Thyroid gland (tissue), 4 donors: Measurements from ENCODE around the gene GNG14.

ENCODE experiments used
- POLR2A ChIP-seq, 2 donors: fragments of 450-650 bp; IDR thresholded peaks; one replicate each; pipeline ENCODE4 v1.6.1; 2017; ENCODE audit warnings: antibody characterized with exemption in 2 of 2, mild to moderate bottlenecking in 2 of 2, moderate library complexity in 1 of 2
- TF ChIP-seq, protein P1 (sequence below), 6 experiments: fragments of 200-600 bp in 3 of 6; fragments of 450-650 bp in 3 of 6; sonication (generic) in 3 of 6; IDR thresholded peaks; one replicate each; pipeline ENCODE4 v1.5.1; 2016 to 2019; ENCODE audit warnings: antibody characterized with exemption in 6 of 6, mild to moderate bottlenecking in 2 of 6, inconsistent platforms in 1 of 6, moderate library complexity in 1 of 6

DNA sequence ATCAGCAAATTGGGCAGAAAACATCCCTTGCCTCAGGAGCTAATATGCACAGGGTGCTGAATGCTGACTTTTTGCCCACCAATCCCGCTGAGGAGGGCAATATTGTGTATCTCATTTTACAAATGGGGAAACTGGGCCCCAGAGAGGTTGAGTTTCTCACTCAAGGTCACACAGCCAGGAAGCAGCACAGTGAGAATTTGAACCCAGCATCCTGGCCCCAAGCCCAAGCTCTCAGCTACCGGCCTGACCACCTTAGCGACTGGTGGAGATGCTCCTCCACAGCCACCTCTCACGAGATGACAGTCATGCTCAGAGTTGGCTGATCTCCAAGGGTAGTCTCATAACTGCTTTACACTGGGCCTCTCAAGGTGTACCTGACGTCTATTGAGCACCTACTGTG, 5.2 kb downstream of the GNG14 start:
- TF ChIP-seq, protein P1, sequence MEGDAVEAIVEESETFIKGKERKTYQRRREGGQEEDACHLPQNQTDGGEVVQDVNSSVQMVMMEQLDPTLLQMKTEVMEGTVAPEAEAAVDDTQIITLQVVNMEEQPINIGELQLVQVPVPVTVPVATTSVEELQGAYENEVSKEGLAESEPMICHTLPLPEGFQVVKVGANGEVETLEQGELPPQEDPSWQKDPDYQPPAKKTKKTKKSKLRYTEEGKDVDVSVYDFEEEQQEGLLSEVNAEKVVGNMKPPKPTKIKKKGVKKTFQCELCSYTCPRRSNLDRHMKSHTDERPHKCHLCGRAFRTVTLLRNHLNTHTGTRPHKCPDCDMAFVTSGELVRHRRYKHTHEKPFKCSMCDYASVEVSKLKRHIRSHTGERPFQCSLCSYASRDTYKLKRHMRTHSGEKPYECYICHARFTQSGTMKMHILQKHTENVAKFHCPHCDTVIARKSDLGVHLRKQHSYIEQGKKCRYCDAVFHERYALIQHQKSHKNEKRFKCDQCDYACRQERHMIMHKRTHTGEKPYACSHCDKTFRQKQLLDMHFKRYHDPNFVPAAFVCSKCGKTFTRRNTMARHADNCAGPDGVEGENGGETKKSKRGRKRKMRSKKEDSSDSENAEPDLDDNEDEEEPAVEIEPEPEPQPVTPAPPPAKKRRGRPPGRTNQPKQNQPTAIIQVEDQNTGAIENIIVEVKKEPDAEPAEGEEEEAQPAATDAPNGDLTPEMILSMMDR (IDR thresholded peaks at IDR 0.05), result no peak
- TF ChIP-seq POLR2A (IDR thresholded peaks at IDR 0.05), result no peak
